HL-60 (cell line): Measurements from ENCODE around the gene EIF4G3.

Experiments used
- CTCF ChIP-seq: IDR thresholded peaks from one replicate; pipeline ENCODE4 v1.5.1; 2011; ENCODE audit warnings: low read length, control low read depth, inconsistent platforms; ENCODE audit not compliant: insufficient read depth
- GABPA ChIP-seq: IDR thresholded peaks from 2 replicates; pipeline ENCODE4 v1.6.1; 2012; ENCODE audit warnings: low read depth
- POLR2AphosphoS5 ChIP-seq: IDR thresholded peaks from 2 replicates; pipeline ENCODE4 v1.6.1; 2012; ENCODE audit warnings: low read depth
- REST ChIP-seq: IDR thresholded peaks from 2 replicates; pipeline ENCODE4 v1.6.1; 2012; ENCODE audit warnings: low read depth; ENCODE audit not compliant: insufficient replicate concordance
- SPI1 ChIP-seq: IDR thresholded peaks from 2 replicates; pipeline ENCODE4 v1.6.1; 2012; ENCODE audit warnings: low read depth, mild to moderate bottlenecking, borderline replicate concordance

- TF ChIP-seq CTCF (no peak), POLR2AphosphoS5 (no peak), REST (no peak), GABPA (no peak), SPI1 (no peak)
Observed at GRCh38 chr1:20981915-20982314, 194.8 kb downstream of the EIF4G3 start.
